RPMI7951 (cell line): ENCODE data around the gene RBM28. TPM values are rescaled to one million over a fixed set of nuclear protein-coding genes. Genes with fewer than 3 reads are reported as not detected.

Source experiments
- DNase-seq: peaks from one replicate; pipeline ENCODE4 v3.0.0-alpha.2; 2012; ENCODE audit warnings: low read depth
- total RNA-seq: library from RNA; depleted of rRNA; stranded (reverse); fragments of >200 nt; shearing (Covaris generic); gene quantifications from 2 replicates; pipeline ENCODE4 v1.2.3, GENCODE V29; 2014; rRNA removed

RBM28 gene
- total RNA-seq, 1 experiment from 2014 or later = 11.8 TPM

DNA sequence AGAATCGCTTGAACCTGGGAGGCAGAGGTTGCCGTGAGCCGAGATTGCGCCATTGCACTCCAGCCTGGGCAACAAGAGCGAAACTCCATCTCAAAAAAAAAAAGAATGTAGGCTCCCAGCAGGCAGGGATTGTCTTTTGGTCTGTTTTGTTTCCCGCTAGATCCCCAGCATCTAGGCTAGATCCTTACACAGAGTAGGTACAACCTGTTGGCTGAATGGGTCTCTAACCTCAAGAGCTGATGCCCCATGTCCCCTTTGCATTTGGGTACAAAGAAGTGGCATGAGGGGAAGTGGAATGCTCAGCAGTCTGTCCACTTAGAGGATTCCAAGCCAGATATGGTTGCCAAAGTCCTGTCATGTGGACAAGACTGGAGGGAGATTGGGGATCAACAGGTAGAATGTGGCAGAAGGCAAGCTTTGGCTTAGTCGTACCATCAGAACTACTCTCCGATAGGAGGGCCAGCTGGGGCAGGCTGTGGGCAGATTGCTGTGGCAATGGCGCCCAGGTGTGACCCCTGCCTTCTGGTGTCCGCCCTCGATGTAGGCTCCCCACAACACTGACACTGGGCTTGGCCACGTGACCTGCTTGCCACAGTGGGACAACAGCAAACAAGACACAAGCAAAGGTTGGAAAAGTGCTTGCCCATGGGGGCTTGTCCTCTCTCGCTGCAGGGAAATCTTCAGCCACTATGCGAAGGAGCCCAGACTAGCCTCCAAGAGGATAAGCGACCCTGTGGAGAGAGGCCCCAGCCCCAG is 81.3 kb downstream of the RBM28 start:
- DNase-seq = no peak

- no peak for DNase-seq
Observed at GRCh38 chr7:128260069-128260795, 83.5 kb downstream of the RBM28 start.

- DNase-seq = peak; percentile 49
Observed at GRCh38 chr7:128259131-128260061, 84.3 kb downstream of the RBM28 start.

DNA sequence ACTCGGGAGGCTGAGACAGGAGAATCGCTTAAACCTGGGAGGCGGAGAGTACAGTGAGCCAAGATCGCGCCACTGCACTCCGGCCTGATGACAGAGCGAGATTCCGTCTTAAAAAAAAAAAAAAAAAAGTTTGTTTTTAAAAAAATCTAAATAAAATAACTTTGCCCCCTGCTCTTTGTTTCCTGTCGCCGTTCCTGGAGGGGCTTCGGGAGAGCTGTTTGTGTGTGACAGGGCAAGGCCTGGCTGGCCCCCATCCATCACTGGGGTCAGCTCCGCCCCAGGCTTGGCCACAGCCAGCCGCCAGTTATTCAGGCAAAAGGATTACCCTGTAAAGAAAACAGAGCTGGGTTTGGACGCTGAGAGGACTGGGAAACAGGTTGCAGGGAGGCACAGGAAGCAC is 86.2 kb downstream of the RBM28 start:
- DNase-seq = no peak

DNA sequence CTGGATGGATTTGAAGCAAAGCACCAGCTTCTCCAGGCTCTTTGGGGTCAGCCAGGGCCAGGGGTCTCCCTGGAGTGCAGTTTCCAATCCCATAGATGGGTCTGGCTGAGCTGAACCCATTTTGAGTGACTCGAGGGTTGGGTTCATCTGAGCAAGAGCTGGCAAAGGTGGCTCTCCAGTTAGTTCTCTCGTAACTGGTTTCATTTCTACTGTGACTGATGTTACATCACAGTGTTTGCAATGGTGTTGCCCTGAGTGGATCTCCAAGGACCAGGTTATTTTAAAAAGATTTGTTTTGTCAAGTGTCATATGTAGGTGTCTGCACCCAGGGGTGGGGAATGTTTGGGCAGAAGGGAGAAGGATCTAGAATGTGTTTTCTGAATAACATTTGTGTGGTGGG is 88.4 kb downstream of the RBM28 start:
- DNase-seq = no peak

GRCh38 chr7:128254470-128254869 is 89.2 kb downstream of the RBM28 start:
- no peak for DNase-seq

DNA sequence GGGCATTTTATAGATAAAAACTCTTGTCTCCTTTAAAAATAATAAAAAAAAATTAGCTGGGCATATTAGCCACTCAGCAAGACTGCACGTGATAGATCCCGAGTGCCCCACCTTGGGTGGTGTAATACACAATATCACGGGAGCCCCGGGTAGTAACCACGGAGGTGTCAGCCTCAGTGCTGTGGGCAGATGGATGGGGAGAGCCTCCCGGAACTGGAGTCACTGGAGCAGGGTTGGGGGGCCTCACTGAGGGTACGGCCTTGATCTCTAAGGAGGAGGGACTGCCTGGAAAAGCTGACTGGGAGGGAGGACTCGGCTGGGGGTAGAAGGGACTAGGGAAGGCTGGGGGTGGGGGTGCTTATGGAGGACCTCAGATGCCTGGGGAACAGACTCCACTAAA is 90.0 kb downstream of the RBM28 start:
- DNase-seq = no peak

GRCh38 chr7:128251337-128251736 is 92.4 kb downstream of the RBM28 start:
- DNase-seq = no peak

Other genes with a start within 250 kb of the RBM28 start
- not detected in 2 replicates for gene LEP, start 102.6 kb downstream of the RBM28 start, total RNA-seq
- not detected in 2 replicates for gene PRRT4, start 17.8 kb upstream of the RBM28 start, total RNA-seq
- gene IMPDH1, start 66.1 kb upstream of the RBM28 start, total RNA-seq = 63.2 and 75.8 TPM in 2 replicates
- 18.7 and 29.1 TPM in 2 replicates for gene HILPDA, start 112.0 kb upstream of the RBM28 start, total RNA-seq
- gene METTL2B, start 132.8 kb upstream of the RBM28 start, total RNA-seq = 29.2 and 30.8 TPM in 2 replicates